ENCODE results near the gene TRNAU1AP.

The TRNAU1AP gene

DNA sequence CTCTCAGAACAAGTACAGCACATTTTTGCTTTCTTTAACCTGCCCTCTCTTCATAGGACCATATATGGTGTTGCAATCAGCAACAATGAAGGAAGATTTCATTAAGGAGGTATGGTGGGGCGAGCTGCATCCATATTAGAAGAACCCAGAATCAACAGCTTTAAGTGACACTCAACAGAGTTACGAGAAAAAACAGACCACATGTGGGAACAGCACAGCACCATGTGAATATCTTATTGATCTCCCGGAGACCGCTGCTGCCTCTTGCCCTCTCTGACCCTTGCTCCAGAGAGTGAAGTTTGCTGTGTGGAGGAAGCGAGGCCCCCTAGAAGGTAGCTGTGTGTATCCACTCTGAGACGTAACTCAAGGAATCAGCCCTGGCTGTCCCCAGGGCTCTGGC lies 52.1 kb downstream of the TRNAU1AP start:
- DNase-seq (ENCODE audit: low read depth in 2 of 2): no peak

DNA sequence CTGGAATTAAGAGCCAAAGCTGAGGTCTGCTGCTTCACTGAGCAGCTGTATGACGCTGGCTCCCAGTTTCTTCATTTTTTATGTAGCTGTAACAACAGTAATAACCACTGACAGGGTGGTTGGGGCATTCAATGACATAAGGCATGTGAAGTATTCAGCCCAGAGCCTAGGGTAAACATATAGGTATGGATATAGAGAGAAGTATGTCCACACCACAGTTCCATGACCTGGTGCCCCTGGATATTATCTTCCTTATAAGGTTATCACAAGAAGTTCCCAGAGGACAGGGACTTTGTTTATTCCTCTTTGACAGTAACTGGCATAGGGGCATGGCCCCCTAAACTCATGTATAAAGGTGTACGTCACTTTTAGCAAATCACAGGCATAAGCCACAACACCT lies 53.9 kb downstream of the TRNAU1AP start:
- DNase-seq (ENCODE audit: low read depth in 2 of 2): no peak

DNA sequence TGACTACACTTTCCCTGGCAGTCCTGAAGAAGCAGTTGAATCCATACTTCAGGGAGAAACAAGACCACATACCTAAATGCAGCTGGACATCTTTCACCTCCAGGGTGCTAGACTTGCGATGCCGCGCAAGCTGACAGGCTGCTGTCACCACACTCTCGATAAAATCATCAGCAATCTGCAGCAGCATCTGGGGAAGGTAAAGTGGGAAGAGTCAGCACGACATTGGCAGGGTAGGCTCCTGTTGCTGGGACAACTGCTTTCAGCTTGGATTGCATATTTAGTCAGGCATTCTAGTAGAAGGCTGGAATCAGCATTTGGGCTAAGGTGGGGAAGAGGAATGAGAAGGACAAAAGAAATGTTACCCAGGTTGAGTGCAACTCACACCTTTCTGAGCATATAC lies 60.3 kb downstream of the TRNAU1AP start:
- no peak for DNase-seq (ENCODE audit: low read depth in 2 of 2)

Measured in stimulated activated CD8-positive, alpha-beta memory T cell treated with anti-CD3 and anti-CD28 coated beads, Interleukin-7, amount 100 ng/mL, for 4 hours (primary cell).